Psoas muscle (tissue), 8 donors: ENCODE results near the gene PHF11. TPM values are rescaled to one million over a fixed set of nuclear protein-coding genes. Genes with fewer than 3 reads are reported as not detected.

Experiments
- ATAC-seq, 4 donors: fragments of 200-7000 bp; cut with Tn5 transposase; one replicate each; pipeline ENCODE4 v1.9.1; 2020; ENCODE audit warnings: moderate library complexity in 3 of 4, mild to moderate bottlenecking in 2 of 4
- DNase-seq, 2 donors: peaks; one replicate each; pipeline ENCODE4 v3.0.0-alpha.2; 2020
- H3K27ac ChIP-seq: fragments of 200-600 bp; one replicate; pipeline ENCODE4 v1.8.0; 2022
- H3K27me3 ChIP-seq, 3 donors: fragments of 200-600 bp in 1 of 3; one replicate each; pipeline versions ENCODE4 v1.6.1 to v1.8.0; 2013 to 2022; ENCODE audit warnings: low read length in 2 of 3, mild to moderate bottlenecking in 2 of 3, moderate library complexity in 1 of 3; ENCODE audit not compliant: insufficient read depth in 3 of 3
- H3K36me3 ChIP-seq, 2 donors: fragments of 200-600 bp in 1 of 2; one replicate each; pipeline versions ENCODE4 v1.6.1 to v1.8.0; 2013 to 2022; ENCODE audit warnings: low read depth in 1 of 2, mild to moderate bottlenecking in 1 of 2, moderate library complexity in 1 of 2; ENCODE audit not compliant: insufficient read depth in 1 of 2
- H3K4me1 ChIP-seq: fragments of 200-600 bp; one replicate; pipeline ENCODE4 v1.8.0; 2022
- H3K4me3 ChIP-seq: fragments of 200-600 bp; one replicate; pipeline ENCODE4 v1.8.0; 2022; ENCODE audit warnings: mild to moderate bottlenecking
- H3K9me3 ChIP-seq: fragments of 200-600 bp; one replicate; pipeline ENCODE4 v1.8.0; 2022
- WGBS, 3 donors: extraction: QIAGEN DNeasy Blood & Tissue Kit; methylation state at CpG; one replicate each; pipeline versions ENCODE4 v1.1.6 to v1.1.7; 2013; 5-methylcytosine and 5-hydroxymethylcytosine counted together
- intact Hi-C, 2 donors: fragments of 100-400 bp; cut with DNase I; formaldehyde crosslinking; loops; one replicate each; pipeline versions ENCODE4 v1.11.0 to v1.14.2; 2022
- polyA plus RNA-seq, 3 donors: library from polyadenylated mRNA; stranded (reverse); fragments of 200-250 nt; gene quantifications; one replicate each; pipeline ENCODE4 v1.2.3, GENCODE V29; 2013
- total RNA-seq, 4 donors: library from RNA; stranded (reverse); fragmentation: NEBNext Ultra II Directional in 2 of 4; extraction: Animal tissue kit (Norgen Biotek cat#: 25700) in 2 of 4; gene quantifications; one replicate each; pipeline versions ENCODE4 v1.2.1 to v1.2.4, GENCODE V29; 2021 to 2023
- TF ChIP-seq, protein P1 (sequence below): fragments of 200-600 bp; IDR thresholded peaks from one replicate; pipeline ENCODE4 v1.8.0; 2022; ENCODE audit warnings: antibody characterized with exemption
- donor health status: healthy with polysubstance abuse.
- donor health status: DM: no; HTN: no; CAD: no; lungs with moderate emphysema.
- donor health status: Bipolar disorder and iron deficiency.
- donor health status: healthy.
- donor health status: DM: yes; HTN: yes; CAD: no.
- donor health status: DM: no; HTN: no; CAD: no.
- donor health status: DM: no; HTN: no; CAD: no.
- donor health status: DM: yes; HTN: yes; CAD: no.

Gene PHF11
- total and polyA plus RNA-seq, 7 donors: 8.2 to 17.8 (median 10.7) TPM

DNA sequence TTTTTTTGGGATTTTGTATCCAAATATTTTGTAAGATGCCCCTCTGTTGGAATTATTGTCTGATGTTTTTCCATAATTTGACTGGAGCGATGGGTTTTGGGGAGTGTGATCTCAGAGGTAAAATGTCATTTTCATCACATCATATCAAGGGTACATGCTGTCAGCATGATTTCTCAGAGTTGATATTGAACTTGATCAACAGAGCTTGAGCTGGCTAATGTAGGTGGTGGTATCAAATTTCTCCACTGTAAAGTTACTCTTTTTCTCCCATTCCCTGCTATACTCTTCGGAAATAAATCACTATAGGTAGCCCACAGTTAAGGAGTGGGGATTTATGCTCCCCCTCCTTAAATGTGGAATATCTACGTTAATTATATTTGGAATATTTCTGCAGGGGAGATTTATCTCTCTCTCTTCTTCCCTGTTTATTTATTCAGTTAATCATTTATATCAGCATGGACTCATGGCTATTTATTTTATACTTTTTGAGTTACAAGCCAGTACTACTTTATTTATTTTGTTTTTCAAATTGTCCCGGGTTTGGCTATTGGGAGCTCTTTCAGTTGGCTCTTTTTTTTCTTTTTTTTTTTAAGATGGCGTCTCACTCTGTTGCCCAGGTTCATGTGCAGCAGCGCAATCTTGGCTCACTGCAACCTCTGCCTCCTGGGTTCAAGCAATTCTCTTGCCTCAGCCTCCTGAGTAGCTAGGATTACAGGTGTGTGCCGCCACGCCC is 42.9 kb upstream of the PHF11 start:
- no peaks in the 10 kb centered on the region for H3K27me3 ChIP-seq
- intact Hi-C loops: no loop called here
- TF ChIP-seq, protein P1, sequence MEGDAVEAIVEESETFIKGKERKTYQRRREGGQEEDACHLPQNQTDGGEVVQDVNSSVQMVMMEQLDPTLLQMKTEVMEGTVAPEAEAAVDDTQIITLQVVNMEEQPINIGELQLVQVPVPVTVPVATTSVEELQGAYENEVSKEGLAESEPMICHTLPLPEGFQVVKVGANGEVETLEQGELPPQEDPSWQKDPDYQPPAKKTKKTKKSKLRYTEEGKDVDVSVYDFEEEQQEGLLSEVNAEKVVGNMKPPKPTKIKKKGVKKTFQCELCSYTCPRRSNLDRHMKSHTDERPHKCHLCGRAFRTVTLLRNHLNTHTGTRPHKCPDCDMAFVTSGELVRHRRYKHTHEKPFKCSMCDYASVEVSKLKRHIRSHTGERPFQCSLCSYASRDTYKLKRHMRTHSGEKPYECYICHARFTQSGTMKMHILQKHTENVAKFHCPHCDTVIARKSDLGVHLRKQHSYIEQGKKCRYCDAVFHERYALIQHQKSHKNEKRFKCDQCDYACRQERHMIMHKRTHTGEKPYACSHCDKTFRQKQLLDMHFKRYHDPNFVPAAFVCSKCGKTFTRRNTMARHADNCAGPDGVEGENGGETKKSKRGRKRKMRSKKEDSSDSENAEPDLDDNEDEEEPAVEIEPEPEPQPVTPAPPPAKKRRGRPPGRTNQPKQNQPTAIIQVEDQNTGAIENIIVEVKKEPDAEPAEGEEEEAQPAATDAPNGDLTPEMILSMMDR: no peak
- peaks cover 0 to 6% of the 10 kb centered on the region in 2 donors for H3K36me3 ChIP-seq
- no peaks in the 10 kb centered on the region for H3K4me1 ChIP-seq
- no peak overlapping the region for H3K27ac ChIP-seq
- no peak for DNase-seq
- no peak overlapping the region for H3K4me3 ChIP-seq
- H3K9me3 ChIP-seq: no peaks in the 10 kb centered on the region
- WGBS, 3 donors: 95 to 97% (median 96%) methylated on average over 8 of the region's 8 CpGs
- no peak for ATAC-seq

DNA sequence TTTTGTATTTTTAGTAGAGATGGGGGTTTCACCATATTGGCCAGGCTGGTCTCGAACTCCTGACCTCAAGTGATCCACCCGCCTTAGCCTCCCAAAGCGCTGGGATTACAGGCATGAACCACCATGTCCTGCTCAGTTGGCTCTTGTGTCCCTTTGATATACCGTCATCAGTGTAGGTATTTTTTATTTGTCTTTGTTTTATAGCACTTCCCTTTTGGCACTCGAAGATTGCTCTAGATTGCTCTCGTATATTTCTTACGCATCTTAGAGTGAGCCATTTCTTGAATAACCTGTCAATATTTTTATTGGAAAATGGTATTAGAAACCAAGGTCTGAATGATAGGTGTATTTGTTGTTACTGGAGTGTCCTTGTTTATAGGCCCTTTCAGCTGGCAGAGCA is 42.3 kb upstream of the PHF11 start:
- Histone ChIP-seq H3K9me3 (no peaks in the 10 kb centered on the region), H3K27ac (no peak overlapping the region), H3K36me3 (peaks cover 0 to 6% of the 10 kb centered on the region in 2 donors), H3K4me1 (no peaks in the 10 kb centered on the region), H3K4me3 (no peak overlapping the region), H3K27me3 (no peaks in the 10 kb centered on the region)
- 96 to 97% (median 96%) methylated on average over 7 of the region's 7 CpGs for WGBS, 3 donors
- intact Hi-C loops: no loop called here
- ATAC-seq (no peak), DNase-seq (no peak)
- TF ChIP-seq, protein P1: no peak

DNA sequence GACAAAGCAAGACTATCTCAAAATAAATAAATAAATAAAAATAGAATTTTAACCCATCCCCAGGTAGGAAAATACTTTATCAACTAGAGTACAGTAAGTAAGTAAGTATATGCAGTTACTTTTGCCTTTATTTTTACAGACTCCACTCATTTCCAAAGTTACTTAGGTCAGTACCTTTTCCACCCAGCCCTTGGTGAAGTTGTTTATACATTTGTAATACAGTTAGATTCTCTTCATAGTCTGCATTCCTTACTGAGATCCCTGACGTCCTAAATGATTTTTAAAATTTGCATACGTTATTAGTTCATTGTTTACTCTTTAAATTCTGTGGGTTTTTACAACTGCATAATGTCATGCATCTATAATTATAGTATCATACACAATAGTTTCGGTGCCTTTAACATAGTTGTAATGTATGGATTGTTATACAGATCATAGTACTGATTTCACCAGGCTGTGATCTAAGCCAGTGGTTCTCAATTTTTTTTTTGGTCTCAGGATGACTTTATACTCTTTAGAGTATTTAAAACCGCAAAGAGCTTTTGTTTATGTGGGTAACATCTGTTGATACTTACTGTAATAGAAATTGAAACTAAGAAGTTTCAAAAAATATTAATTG is 41.3 kb upstream of the PHF11 start:
- no peak for ATAC-seq
- intact Hi-C loops: no loop called here

DNA sequence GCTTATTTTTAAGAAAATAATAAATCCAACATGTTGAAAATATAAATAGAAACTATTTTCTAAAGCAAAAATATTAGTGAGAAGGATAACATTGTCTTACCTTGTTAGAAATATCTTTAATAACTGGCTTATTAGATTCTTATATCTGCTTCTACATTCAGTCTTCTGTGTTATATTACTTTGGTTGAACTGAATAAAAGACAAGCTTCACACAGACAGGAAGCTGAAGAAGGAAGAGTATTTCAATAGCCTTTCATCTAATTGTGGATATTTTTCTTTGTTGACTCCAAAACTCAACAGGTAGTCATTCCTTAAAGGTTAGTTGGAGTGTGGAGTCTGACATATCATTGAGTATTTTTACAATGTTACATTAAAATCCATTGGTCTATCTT is 40.8 kb upstream of the PHF11 start:
- no peaks in the 10 kb centered on the region for H3K4me1 ChIP-seq
- no peak overlapping the region for H3K27ac ChIP-seq
- no peak overlapping the region for H3K4me3 ChIP-seq
- TF ChIP-seq, protein P1: no peak
- DNase-seq: no peak
- intact Hi-C loops: no loop called here
- no peak for ATAC-seq
- peaks cover 0 to 6% of the 10 kb centered on the region in 2 donors for H3K36me3 ChIP-seq
- no peaks in the 10 kb centered on the region for H3K9me3 ChIP-seq
- H3K27me3 ChIP-seq: no peaks in the 10 kb centered on the region

More for the DNA sequence above, 41.3 kb upstream of the PHF11 start:
- Histone ChIP-seq H3K4me3 (no peak overlapping the region), H3K4me1 (no peaks in the 10 kb centered on the region), H3K27ac (no peak overlapping the region), H3K36me3 (peaks cover 0 to 6% of the 10 kb centered on the region in 2 donors), H3K9me3 (no peaks in the 10 kb centered on the region), H3K27me3 (no peaks in the 10 kb centered on the region)
- TF ChIP-seq, protein P1: no peak
- no peak for DNase-seq
- 78 to 86% (median 83%) methylated on average over 4 of the region's 4 CpGs for WGBS, 3 donors
